Measurements from ENCODE around the gene DLG2.

The DLG2 gene

DNA sequence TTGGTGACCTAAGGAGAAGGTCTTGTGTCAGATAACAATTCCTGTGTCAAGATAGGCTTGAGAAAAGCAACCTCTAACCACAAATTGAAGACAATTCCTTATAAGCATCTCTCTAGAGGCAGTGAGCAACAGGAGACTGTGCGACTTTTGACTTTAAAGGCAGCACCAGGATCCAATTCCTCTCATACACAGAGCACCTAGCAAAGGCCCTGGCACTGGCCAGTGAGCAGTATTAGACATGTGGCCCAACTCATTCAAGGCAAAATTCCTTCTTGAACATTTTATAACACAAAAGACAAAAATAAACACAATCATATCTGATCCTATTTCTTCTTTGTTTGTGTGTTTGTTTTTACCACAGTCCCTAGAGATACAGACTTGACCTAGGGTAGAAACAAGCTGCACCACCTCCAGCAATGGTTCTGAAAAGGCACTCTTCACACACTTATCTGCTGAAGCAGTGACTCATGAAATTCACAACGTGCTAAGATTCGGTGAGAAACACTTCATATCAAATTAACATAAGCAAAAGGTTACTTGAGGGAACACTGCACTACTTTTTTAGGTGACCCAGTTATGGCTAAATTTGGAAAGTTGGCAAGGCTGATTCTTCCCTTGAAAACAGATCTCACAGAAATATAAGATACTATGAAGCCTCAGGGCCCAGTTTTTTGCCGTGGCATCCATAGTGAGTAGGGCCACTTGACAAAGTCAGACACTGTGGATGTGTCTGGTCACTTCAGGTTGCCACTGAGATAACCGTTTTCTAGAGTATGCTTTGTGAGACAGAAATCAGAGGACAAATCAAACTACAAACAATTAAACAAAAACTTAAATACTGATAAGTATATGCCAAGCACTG, 1018.9 kb downstream of the DLG2 start:
- DNase-seq: no peak

DNA sequence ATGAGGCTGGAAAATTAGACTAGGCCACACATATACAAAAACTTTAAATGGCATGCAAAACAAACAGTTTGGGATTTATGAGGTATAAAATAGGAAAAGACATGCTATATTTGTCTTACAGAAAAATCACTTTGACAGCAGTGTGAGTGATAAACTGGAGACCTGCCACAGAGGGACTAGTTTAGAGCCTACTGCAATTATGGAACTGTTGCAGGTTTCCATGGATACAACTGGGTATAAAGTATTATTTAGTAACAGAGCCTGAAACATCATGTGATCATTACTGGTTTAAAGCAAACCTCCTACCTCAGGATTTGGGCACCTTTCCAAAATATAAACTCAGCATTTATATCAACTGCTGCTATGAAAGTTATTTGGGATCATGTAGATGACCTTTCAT, 1032.5 kb downstream of the DLG2 start:
- no peak for DNase-seq

DNA sequence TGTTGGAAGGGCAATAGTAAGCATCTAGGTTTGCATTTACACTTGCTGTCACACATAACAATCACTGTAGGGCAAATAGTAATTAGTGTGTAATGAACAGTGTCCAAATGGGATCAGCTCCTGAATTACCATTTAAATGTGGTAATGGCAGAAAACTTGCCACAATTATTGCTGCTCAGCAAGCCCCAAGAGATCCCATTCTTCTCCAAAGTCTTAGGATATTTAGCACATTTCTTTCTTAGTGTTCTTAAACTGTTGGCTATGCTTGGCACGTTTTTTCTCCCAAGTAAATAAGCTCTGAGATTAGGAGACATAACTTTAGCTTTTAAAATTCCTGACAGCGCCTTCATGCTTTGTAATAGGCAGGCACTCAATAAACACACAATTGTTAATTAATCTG, 1037.0 kb downstream of the DLG2 start:
- no peak for DNase-seq

DNA sequence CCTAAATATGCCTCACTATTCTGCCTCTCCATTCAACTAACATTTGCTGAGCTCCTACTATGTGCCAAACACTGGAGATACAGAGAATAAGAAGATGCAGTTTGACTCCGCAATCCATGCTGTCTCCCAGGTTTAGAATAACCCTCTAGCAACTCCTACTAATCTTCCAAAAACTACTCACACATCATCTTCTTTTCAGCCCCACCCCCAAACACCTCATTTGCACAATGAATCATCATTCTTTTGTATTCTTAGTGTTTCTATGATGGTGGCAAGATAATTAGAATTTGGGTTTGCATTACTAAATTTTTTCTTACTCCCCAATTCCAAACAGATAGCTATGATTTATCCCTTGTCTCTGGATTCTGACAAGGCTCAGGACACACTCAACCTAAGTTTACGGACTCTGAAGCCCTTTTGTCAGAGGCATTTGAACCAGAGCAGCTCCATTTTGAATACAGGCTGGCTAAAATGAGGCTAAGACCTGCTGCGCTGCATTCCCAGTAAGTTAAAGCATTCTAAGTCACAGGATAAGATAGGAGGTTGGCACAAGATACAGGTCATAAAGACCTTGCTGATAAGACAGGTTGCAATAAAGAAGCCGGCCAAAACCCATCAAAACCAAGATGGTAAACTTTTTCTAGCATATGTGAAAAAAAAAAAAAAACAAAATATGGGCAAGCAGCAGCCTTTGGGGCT, 1038.9 kb downstream of the DLG2 start:
- DNase-seq: no peak

DNA sequence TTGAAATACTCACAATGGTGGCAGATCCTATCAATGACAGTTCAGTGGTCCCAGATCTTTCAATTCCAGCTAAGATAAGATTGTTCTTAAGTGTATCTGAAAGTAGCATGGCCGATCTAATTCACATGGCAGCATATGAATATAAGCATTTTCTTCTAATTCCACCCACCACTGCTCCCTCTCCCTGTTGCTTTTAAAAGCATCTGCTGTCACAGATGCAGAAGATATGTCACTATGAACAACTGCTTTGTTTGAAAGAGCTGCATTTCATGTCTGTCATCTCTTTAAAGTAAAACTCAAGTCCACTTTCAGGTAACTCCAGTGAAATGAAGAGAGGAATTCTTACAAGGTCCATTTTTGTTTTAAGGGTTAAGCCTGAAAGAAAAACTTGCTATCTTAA, 1044.0 kb downstream of the DLG2 start:
- no peak for DNase-seq

DNA sequence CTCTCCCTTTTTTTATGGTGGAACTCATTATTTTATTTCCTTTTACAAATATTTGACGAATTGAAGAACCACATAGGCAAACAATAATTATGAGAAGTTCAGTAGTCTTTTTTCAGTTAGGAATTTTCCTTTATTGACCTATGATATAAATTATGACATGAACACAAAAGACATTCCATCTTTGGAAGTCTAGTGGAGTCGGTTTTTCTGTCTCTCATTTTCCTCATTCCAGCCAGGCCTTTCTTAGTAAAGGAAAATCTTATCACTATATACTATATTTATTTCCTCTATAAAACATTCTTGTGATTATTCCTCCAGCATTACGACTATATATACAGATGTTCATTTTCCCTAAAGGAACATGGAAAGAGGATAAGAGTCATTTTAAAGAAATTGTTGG, 1046.1 kb downstream of the DLG2 start:
- DNase-seq: no peak

DNA sequence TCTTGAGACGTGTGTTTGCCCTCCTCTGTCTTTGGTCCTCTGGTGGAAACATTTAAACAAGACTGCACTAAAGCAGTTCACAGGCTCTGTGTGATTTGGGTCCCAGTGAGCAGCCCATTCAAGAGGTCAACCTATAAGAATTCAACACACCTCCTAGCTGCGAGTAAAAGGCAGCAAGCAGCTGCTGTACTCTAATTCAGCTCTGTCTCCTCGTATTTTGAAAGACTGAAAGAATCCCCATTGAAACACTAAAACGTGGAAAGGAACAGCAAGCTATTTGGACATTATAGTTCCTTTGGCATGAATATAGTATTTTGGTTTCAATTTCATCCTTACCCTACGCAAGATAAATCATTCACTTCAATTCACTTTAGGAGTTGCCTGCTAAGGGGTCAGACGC, 1046.7 kb downstream of the DLG2 start:
- no peak for DNase-seq

DNA sequence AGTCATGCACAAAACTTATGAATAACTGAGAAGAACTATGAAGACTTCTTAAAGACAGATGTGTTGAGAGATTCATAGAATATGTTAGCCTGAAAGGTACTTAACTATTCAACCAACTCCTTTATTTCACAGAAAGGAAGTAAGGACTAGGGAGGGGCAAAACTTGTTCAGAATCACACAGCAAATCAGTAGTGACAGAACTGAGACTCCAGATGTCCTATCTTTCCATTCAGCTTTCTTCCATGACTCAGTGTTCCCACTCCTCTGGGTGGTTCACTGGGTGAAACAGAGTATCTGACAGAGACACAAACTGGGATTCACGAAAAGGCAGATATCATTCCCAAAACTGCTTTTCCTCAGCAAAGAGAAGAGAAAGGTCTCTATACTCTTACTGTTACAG, 1053.3 kb downstream of the DLG2 start:
- no peak for DNase-seq

DNA sequence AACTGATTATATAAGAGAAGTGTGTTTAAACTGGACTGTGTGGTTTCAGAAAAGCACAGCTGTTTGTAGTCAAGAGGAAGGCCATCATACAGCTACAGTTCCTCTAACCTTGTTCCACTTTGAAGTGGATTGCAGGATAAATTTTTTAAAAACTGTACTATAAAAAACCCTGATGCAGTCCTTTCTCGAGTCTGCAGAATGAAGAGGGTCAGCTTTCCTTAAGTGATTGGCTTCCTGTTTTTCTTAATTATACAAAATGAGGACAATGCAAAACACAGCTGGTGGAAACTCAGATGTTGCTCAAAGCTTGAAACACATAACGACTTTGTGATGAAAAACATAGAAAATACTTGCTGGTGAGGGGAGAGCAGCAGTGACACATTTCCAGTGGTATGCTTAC, 1060.5 kb downstream of the DLG2 start:
- no peak for DNase-seq

DNA sequence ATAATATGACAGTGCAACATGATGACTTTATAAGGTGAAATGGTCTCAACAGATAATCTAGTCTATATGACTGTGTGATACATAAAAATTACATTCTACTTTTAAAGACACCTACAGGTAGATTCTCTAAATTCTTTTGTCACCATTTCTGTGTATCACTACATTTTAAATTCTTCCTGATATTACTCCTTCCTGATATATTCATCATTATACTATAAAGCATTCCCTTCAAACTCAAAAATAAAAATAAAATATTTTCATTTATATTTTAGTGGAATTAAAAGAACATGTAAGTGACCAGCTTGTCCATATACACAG, 1062.3 kb downstream of the DLG2 start:
- DNase-seq: no peak

DNA sequence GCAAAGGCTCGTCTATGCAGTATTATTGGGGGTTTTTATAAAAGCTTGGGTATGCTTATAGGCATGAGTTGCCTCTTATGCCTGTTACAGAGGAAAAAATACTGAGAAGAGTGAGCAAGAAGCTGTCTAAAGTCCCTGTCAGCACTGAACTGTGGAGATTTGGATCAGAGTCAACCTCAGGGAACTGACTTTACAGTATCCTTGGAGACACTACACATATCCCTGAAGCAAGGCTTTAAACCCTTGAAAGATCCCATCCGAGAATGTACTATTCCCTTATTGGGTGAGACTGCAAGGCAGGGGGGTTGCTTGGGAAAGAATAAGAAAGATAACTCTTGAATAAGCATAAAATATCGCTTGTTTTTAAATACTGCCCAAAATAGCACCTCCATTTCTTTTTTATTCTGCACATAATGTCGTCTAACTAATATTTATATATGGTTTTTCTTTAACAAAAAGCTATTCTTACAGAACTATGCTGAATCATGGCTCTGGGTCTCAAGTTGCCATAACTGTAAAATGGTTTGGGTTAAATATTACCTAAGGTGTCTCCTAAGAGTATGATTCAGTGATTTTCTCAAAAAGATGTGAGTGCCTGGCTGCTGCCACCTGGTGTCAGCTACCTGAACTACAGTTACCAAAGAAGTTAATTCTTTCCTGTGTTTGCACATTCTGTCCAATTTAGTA, 1062.8 kb downstream of the DLG2 start:
- no peak for DNase-seq

DNA sequence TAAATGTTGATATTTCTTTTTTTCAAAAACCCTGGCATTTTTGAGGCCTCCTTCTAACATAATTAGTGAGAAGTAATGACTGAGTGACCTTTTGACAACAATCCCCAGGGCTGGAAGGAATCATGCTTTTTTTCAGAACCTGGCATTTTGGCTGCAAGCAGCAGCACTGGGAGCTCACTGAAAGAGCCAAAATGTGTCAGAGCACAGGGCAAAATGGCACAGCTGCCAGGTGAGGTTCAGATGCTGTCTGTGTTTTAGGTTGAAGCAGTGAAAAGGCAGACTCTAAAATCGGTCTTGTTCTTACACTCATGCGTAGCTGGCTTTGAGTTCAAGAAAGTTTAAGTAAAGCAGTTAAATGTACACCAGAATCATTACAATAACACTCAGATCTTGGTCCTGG, 1063.8 kb downstream of the DLG2 start:
- no peak for DNase-seq

DNA sequence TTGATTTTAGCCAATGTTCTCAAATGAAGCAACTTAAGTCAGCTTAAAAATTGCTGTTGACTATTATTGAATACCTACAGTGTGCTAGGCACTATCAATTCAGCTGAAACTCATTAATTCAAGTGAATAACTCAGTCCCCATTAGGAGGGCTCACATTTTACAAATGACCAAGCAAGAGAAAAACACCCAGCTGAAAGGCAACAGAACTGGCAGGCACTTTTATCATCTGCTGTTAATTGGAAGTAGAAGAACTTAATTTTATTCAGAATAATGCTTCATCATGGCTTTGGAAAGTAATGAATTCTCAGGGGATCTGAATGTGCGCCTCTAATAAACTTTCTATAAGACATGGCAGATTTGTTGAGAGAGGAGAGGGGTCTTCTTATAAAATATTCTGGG, 1066.9 kb downstream of the DLG2 start:
- no peak for DNase-seq

DNA sequence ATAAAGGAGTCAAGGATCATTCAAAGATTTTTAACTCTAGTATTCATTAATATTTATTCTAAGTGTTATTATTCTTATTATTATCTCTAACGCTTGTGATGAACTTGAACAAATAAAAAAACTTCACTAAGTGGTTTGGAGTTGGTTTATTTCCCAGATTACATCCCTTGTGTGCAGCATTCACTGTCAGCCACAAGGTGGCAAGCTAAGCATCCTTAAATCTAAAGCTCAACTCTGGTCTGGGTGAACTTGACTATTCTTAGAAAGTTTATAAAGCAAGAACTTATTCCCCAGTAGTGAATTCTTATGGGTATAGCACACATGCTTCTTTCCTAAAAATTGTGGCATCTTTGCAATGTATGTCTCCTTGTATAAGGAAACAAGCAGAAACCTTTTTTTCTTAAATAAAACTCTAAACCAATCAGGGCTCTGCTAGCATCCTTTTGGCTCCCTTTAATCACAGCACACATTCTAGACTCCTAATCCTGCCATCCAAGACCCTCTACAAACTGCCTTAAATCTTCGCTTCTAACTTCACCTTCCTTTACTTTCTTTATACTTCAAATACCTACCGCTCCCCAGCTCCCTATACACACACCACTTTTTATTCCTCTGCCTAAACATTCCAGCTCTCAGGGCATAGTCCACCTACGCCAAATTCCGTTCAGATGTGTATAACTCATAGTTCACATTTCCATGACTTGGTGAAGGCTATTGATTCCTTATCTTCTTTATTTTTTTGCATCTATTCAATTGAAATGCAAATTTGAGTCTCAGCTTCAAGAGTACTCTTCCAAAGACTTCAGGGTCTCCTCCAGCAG, 1068.8 kb downstream of the DLG2 start:
- DNase-seq: no peak

DNA sequence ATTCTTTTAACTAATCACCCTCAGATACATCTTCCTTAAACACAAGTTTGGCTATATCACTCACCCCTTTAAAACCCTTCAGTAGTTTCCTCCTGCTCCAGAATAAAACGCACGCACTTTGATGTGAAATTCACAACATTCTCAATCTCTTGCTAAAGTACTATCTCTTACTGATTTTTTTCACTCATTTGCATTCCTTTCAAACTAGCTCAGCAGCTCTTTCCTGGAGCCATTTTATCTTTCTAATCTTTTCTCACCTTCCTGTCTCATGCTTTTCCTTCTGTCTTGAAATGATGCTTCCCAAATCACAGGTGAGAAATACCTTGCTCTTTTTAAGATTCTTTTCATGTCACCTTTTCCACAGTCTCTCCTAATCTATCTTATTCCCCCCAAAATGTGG, 1074.4 kb downstream of the DLG2 start:
- no peak for DNase-seq

DNA sequence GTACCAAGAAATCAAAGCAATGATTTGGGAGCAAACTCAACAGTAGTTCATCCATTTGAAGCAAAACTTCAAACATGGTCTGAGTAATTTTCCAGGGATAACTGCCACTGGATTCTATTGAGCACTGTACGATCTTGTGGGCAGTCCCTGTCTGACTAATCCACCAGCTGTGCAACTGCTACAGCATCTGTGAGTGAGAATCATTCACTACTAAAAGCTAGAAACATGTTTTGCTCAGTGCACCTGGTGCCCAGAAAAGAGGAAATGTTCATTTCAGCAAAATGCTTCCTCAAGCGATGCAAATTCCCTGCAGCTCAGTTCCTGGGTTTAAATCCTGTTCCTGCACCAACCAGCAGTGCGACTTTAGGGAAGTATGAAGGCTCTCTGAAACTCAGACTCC, 1077.9 kb downstream of the DLG2 start:
- no peak for DNase-seq

DNA sequence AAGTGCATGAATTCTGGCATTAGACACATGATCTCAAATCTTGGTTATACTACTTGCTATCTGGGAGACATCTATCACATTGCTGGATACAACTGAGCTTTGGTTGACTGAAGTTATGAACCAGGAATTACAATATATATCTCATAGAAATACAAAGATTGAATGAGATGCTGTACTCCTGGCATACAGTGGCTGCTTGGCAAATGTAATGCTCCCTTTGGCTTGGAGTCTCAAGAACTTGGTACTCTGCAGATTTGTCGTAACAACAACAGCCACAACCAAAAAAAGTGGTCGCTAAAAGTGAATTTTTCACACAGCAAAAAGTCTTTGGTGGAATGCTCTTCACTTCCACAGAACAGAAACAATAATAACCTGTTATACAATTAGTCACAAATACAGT, 1082.6 kb downstream of the DLG2 start:
- no peak for DNase-seq

DNA sequence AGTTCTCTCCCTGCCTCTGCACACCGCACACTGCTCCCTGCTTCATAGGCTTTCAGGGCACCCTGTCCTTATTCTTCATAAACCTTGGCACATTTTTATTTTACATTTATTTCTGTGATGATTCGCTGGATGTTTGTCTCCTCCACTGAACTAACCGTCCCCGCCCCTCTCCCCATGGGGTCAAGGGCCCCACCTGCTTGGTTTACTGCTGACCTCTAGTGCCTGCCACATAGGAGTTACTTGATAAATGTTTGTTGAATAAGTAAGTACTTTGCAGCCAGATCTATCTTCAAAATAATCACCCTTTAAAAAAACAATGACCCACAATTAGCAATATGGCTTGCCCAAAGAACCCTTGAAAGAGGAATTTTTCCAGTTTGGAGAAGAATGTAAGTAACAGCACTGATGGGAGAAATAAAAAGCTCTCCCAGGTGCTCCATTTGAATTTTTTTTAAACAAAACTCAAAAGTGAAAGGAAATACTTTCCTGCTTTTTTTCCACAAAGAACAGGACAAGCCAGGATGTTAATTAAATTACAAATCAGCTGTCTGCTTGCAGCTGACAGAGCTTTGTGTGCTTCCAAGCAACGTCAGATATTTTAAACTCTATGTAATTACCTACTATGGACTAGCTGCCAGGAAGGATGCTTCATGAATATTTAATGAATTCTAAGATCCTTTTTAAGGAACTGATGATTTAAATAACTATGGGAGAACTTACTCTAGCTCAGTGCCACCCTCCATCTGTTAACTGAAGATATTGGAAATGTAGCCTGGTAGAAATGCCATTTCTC, 1083.6 kb downstream of the DLG2 start:
- DNase-seq: peak; percentile 57

DNA sequence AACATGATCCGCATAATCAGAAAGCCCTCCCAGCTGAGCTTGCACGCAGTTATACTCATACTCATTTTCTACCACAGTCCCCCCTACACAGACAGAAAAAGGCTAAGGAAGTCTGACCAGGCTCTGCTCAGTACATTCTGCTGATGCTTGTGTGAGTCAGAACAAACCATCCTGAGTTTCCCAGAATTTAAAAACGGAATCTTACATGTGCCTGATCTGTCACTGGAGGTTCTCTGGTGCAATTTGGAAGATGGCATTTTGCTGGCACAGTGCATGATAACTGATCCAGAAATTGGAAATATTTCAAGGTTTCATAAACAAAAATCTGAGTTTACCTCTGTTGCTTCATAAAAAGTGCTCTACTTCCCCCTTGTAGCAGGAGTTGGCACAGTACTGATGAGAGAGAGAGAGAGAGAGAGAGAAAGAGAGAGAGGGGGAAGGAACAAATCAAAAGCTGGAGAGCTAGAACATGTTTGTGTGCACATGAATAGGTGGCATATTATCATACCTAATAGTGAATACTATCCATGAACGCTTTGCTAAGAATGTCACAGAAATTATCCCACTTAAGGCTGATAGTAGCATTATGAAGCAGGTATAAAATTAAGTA, 1085.3 kb downstream of the DLG2 start:
- no peak for DNase-seq

DNA sequence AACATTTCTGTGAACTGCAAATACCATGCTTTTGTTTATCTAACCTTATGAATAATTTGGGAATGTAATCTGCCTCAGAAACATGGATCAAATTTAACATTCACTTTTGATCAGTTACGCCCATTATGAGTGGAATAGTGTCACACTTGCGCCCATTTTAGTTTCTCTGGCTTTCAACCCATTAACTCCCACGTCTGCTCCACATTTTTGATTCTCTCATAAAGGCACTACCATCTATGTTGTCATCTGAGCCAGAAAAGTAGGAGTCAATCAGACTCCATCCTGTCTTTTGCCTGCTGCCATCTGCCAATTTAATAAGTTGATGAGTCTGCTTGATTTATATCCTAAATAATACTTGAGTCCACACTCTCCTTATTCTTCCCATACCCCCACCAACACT, 1090.7 kb downstream of the DLG2 start:
- no peak for DNase-seq

DNA sequence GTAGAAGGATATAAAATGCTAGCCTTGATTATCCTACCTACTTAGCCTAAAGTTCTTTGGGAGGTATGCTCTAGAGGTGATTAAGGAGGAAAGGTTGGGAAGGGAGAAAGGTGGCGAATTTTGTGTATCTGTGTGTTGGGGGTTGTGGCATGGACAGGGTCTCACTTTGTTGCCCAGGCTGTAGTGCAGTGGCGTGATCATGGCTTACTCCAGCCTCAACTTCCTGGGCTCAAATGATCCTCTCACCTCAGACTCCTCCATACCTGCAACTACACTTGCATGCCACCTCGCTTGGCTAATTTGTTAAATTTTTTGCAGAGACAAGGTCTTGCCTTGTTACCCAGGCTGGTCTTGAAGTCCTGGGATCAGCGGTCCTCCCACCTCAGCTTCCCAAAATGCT, 1094.8 kb downstream of the DLG2 start:
- no peak for DNase-seq

DNA sequence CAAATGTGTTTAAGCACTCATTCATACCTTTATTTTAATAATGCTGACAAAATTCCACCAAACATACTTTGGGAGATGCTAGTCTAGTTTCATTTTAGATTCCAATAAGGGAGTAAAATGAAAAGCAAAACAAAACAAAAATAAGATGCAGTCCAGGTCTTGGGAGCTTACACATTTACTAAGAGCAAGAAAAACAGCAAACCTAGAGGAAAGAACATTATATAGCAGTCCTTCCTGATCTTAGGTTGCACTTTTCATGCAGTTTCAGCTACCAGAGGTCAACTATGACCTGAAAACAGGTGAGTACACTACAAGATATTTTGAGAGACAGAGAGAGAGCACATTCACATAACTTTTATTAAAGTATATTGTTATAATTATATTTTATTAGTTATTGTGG, 1100.9 kb downstream of the DLG2 start:
- DNase-seq: no peak

Data from islet precursor cell (in vitro differentiated cells).